Left renal pelvis (tissue), 4 donors: ENCODE measurements around the gene SHTN1. TPM values are rescaled to one million over a fixed set of nuclear protein-coding genes. Genes with fewer than 3 reads are reported as not detected.

Source experiments
- DNase-seq, 4 donors: peaks; one replicate each; pipeline ENCODE4 v3.0.0-alpha.2; 2013; ENCODE audit warnings: low read depth in 4 of 4, low spot score in 3 of 4
- polyA plus RNA-seq, 4 donors: library from polyadenylated mRNA; unstranded; fragments of 120-200 nt; gene quantifications; one replicate each; pipeline ENCODE4 v1.2.1, GENCODE V29; 2013; ENCODE audit not compliant: insufficient read length in 4 of 4

SHTN1 gene
- polyA plus RNA-seq, 4 donors, result 8.8 to 26.4 (median 22.9) TPM

- no peak for DNase-seq
These were observed 19.4 kb downstream of the SHTN1 start for GRCh38 chr10:116985611-116986010.

- DNase-seq, result no peak
These were observed 20.6 kb downstream of the SHTN1 start for GRCh38 chr10:116984202-116984990.

- no peak for DNase-seq
These were observed 24.9 kb downstream of the SHTN1 start for GRCh38 chr10:116980041-116980440.

- no peak for DNase-seq
These were observed 26.1 kb downstream of the SHTN1 start for GRCh38 chr10:116978901-116979300.

GRCh38 chr10:116974456-116975005 is 30.5 kb downstream of the SHTN1 start:
- DNase-seq, result no peak

- no peak for DNase-seq
These were observed 31.0 kb downstream of the SHTN1 start for GRCh38 chr10:116973946-116974455.

- DNase-seq, result no peak
These were observed 31.5 kb downstream of the SHTN1 start for GRCh38 chr10:116973371-116973905.

GRCh38 chr10:116972131-116972530 is 32.9 kb downstream of the SHTN1 start:
- DNase-seq, result no peak

GRCh38 chr10:116970050-116970449 is 34.9 kb downstream of the SHTN1 start:
- no peak for DNase-seq

GRCh38 chr10:116968331-116968730 is 36.7 kb downstream of the SHTN1 start:
- DNase-seq, result no peak

- no peak for DNase-seq
These were observed 43.4 kb downstream of the SHTN1 start for GRCh38 chr10:116961406-116962251.

- no peak for DNase-seq
These were observed 44.8 kb downstream of the SHTN1 start for GRCh38 chr10:116960066-116960776.

GRCh38 chr10:116952729-116953128 is 52.3 kb downstream of the SHTN1 start:
- DNase-seq, result no peak

GRCh38 chr10:116948530-116948870 is 56.5 kb downstream of the SHTN1 start:
- DNase-seq, result no peak

- DNase-seq, result no peak
These were observed 57.0 kb downstream of the SHTN1 start for GRCh38 chr10:116947841-116948529.

- DNase-seq, result no peak
These were observed 60.1 kb downstream of the SHTN1 start for GRCh38 chr10:116944911-116945310.

GRCh38 chr10:116931806-116932205 is 73.2 kb downstream of the SHTN1 start:
- no peak for DNase-seq

GRCh38 chr10:116926426-116926825 is 78.6 kb downstream of the SHTN1 start:
- no peak for DNase-seq

GRCh38 chr10:116925056-116925455 is 79.9 kb downstream of the SHTN1 start:
- DNase-seq, result no peak

- DNase-seq, result no peak
These were observed 85.3 kb downstream of the SHTN1 start for GRCh38 chr10:116919706-116920105.
